Ishikawa (cell line): ENCODE measurements around the gene RNF10.
A peak's percentile ranks its signal among the peaks of the same experiment; 100 is the strongest.

Source experiments
- CREB1 ChIP-seq: IDR thresholded peaks from 2 replicates; pipeline ENCODE4 v1.6.1; 2012; ENCODE audit warnings: low read depth
- EP300 ChIP-seq: IDR thresholded peaks from 2 replicates; pipeline ENCODE4 v1.6.1; 2012; ENCODE audit warnings: borderline replicate concordance
- FOXM1 ChIP-seq: IDR thresholded peaks from 2 replicates; pipeline ENCODE4 v1.6.1; 2012; ENCODE audit warnings: low read depth, borderline replicate concordance
- MAX ChIP-seq: IDR thresholded peaks from 2 replicates; pipeline ENCODE4 v1.6.1; 2012
- NFIC ChIP-seq: IDR thresholded peaks from 2 replicates; pipeline ENCODE4 v1.6.1; 2012
- RAD21 ChIP-seq: IDR thresholded peaks from 2 replicates; pipeline ENCODE4 v1.6.1; 2012; ENCODE audit warnings: low read depth
- TAF1 ChIP-seq: IDR thresholded peaks from 2 replicates; pipeline ENCODE4 v1.6.1; 2012; ENCODE audit warnings: low read depth, mild to moderate bottlenecking
- TCF12 ChIP-seq: IDR thresholded peaks from 2 replicates; pipeline ENCODE4 v1.6.1; 2012; ENCODE audit warnings: low read depth
- TEAD4 ChIP-seq: IDR thresholded peaks from 2 replicates; pipeline ENCODE4 v1.6.1; 2012
- YY1 ChIP-seq: IDR thresholded peaks from 2 replicates; pipeline ENCODE4 v1.6.1; 2012; ENCODE audit warnings: low read depth
- TF ChIP-seq, protein P1 (sequence below): IDR thresholded peaks from 2 replicates; pipeline ENCODE4 v1.6.1; 2012; ENCODE audit warnings: low read depth, mild to moderate bottlenecking
- TF ChIP-seq, protein P2 (sequence below): IDR thresholded peaks from 2 replicates; pipeline ENCODE4 v1.6.1; 2012

Gene RNF10

DNA sequence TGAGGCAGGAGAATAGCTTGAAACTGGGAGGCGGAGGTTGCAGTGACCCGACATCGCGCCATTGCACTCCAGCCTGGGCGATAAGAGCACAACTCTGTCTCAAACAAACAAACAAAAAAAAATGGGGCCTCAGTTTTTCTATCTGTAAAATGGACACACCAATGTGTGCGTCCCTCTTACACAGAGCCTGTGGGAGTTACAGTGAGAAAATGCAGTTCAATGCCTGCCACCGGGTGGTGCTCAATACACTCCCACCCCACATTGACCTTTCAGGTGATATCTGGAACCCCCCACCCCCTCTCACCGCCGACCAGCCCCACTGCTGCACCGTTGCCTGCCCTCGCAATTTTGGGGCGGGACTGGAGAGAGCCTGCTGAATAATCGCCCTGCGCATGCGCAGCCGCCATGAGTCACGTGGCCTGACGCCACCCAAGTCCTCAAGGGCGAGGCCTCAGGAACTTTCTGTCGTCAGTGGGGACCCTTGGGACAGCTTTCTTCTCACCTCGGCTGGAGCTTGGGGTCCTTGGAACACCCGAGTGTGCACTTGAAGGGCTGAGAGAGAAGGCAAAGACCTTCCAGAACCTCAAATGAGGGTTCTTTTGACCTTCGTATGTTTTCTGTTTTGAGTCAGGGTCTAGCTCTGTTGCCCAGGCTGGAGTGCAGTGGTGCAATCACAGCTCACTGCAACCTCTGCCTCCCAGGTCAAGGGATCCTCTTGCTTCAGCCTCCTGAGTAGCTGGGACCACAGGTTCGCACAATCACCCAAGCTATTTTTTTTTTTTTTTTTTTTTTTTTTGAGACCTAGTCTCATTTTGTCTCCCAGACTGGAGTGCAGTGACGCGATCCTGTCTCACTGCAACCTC lies 91.6 kb downstream of the RNF10 start:
- no peak for TF ChIP-seq EP300
- TF ChIP-seq YY1, result no peak
- TF ChIP-seq TEAD4, result no peak
- TF ChIP-seq NFIC, result no peak
- TF ChIP-seq, protein P1, sequence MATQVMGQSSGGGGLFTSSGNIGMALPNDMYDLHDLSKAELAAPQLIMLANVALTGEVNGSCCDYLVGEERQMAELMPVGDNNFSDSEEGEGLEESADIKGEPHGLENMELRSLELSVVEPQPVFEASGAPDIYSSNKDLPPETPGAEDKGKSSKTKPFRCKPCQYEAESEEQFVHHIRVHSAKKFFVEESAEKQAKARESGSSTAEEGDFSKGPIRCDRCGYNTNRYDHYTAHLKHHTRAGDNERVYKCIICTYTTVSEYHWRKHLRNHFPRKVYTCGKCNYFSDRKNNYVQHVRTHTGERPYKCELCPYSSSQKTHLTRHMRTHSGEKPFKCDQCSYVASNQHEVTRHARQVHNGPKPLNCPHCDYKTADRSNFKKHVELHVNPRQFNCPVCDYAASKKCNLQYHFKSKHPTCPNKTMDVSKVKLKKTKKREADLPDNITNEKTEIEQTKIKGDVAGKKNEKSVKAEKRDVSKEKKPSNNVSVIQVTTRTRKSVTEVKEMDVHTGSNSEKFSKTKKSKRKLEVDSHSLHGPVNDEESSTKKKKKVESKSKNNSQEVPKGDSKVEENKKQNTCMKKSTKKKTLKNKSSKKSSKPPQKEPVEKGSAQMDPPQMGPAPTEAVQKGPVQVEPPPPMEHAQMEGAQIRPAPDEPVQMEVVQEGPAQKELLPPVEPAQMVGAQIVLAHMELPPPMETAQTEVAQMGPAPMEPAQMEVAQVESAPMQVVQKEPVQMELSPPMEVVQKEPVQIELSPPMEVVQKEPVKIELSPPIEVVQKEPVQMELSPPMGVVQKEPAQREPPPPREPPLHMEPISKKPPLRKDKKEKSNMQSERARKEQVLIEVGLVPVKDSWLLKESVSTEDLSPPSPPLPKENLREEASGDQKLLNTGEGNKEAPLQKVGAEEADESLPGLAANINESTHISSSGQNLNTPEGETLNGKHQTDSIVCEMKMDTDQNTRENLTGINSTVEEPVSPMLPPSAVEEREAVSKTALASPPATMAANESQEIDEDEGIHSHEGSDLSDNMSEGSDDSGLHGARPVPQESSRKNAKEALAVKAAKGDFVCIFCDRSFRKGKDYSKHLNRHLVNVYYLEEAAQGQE, result no peak
- no peak for TF ChIP-seq CREB1
- TF ChIP-seq TAF1, result no peak
- TF ChIP-seq, protein P2, sequence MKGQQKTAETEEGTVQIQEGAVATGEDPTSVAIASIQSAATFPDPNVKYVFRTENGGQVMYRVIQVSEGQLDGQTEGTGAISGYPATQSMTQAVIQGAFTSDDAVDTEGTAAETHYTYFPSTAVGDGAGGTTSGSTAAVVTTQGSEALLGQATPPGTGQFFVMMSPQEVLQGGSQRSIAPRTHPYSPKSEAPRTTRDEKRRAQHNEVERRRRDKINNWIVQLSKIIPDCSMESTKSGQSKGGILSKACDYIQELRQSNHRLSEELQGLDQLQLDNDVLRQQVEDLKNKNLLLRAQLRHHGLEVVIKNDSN, result peak; percentile 35; the same call in 1 of the 2 replicates
- TF ChIP-seq FOXM1, result no peak
- no peak for TF ChIP-seq TCF12
- TF ChIP-seq RAD21, result peak; percentile 27; the same call in 1 of the 2 replicates
- no peak for TF ChIP-seq MAX
